SK-N-SH (cell line): ENCODE data around the gene TRPM3.

Experiments used
- EP300 ChIP-seq, 2 experiments: IDR thresholded peaks; 2 replicates each; pipeline versions ENCODE4 v1.4.0 to v1.6.1; 2012; ENCODE audit warnings: borderline replicate concordance in 1 of 2, low read depth in 1 of 2, low read length in 1 of 2
- MXI1 ChIP-seq: IDR thresholded peaks from 2 replicates; pipeline ENCODE4 v1.6.1; 2012; ENCODE audit warnings: mild to moderate bottlenecking, low read depth, low read length, improper control_type of control experiment
- POLR2AphosphoS5 ChIP-seq: IDR thresholded peaks from 2 replicates; pipeline ENCODE4 v1.6.1; 2012; ENCODE audit warnings: low read depth, low read length
- RAD21 ChIP-seq: IDR thresholded peaks from 2 replicates; pipeline ENCODE4 v1.6.1; 2012; ENCODE audit warnings: mild to moderate bottlenecking, low read length
- RCOR1 ChIP-seq: fragments of 150-350 bp; IDR thresholded peaks from 2 replicates; pipeline ENCODE4 v1.6.1; 2017; ENCODE audit warnings: antibody characterized with exemption, low read length
- SIN3A ChIP-seq: IDR thresholded peaks from 2 replicates; pipeline ENCODE4 v1.6.1; 2012; ENCODE audit warnings: low read depth, mild to moderate bottlenecking, low read length, moderate library complexity, borderline replicate concordance
- TCF12 ChIP-seq: IDR thresholded peaks from 2 replicates; pipeline ENCODE4 v1.4.0; 2012
- TEAD4 ChIP-seq: IDR thresholded peaks from 2 replicates; pipeline ENCODE4 v1.4.0; 2012; ENCODE audit warnings: mild to moderate bottlenecking, borderline replicate concordance; ENCODE audit not compliant: insufficient read depth
- ZBTB33 ChIP-seq: IDR thresholded peaks from 2 replicates; pipeline ENCODE4 v1.4.0; 2012; ENCODE audit warnings: low read depth, borderline replicate concordance
- TF ChIP-seq, protein P1 (sequence below): fragments of 150-350 bp; IDR thresholded peaks from 2 replicates; pipeline ENCODE4 v1.6.1; 2017; ENCODE audit warnings: antibody characterized with exemption, low read length, low read depth, borderline replicate concordance
- TF ChIP-seq, protein P2 (sequence below): IDR thresholded peaks from 2 replicates; pipeline ENCODE4 v1.4.0; 2012; ENCODE audit warnings: low read depth, borderline replicate concordance
- TF ChIP-seq, protein P3 (sequence below): IDR thresholded peaks from 2 replicates; pipeline ENCODE4 v1.4.0; 2012; ENCODE audit warnings: low read depth
- TF ChIP-seq, protein P4 (sequence below): fragments of 200-600 bp; sonication (generic); IDR thresholded peaks from 2 replicates; pipeline ENCODE4 v1.6.1; 2017; ENCODE audit warnings: antibody characterized with exemption, mild to moderate bottlenecking, moderate library complexity

- TF ChIP-seq ZBTB33 (no peak), SIN3A (no peak), EP300 (IDR thresholded peaks at IDR 0.05; ENCODE audit: borderline replicate concordance in 1 of 2, low read depth in 1 of 2, low read length in 1 of 2) (no peak), MXI1 (no peak), TCF12 (no peak), RCOR1 (no peak), RAD21 (no peak), POLR2AphosphoS5 (no peak), TEAD4 (no peak)
- TF ChIP-seq, protein P1, sequence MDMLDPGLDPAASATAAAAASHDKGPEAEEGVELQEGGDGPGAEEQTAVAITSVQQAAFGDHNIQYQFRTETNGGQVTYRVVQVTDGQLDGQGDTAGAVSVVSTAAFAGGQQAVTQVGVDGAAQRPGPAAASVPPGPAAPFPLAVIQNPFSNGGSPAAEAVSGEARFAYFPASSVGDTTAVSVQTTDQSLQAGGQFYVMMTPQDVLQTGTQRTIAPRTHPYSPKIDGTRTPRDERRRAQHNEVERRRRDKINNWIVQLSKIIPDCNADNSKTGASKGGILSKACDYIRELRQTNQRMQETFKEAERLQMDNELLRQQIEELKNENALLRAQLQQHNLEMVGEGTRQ = no peak
- TF ChIP-seq, protein P2, sequence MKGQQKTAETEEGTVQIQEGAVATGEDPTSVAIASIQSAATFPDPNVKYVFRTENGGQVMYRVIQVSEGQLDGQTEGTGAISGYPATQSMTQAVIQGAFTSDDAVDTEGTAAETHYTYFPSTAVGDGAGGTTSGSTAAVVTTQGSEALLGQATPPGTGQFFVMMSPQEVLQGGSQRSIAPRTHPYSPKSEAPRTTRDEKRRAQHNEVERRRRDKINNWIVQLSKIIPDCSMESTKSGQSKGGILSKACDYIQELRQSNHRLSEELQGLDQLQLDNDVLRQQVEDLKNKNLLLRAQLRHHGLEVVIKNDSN = no peak
- TF ChIP-seq, protein P3, sequence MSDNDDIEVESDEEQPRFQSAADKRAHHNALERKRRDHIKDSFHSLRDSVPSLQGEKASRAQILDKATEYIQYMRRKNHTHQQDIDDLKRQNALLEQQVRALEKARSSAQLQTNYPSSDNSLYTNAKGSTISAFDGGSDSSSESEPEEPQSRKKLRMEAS = no peak
- TF ChIP-seq, protein P4, sequence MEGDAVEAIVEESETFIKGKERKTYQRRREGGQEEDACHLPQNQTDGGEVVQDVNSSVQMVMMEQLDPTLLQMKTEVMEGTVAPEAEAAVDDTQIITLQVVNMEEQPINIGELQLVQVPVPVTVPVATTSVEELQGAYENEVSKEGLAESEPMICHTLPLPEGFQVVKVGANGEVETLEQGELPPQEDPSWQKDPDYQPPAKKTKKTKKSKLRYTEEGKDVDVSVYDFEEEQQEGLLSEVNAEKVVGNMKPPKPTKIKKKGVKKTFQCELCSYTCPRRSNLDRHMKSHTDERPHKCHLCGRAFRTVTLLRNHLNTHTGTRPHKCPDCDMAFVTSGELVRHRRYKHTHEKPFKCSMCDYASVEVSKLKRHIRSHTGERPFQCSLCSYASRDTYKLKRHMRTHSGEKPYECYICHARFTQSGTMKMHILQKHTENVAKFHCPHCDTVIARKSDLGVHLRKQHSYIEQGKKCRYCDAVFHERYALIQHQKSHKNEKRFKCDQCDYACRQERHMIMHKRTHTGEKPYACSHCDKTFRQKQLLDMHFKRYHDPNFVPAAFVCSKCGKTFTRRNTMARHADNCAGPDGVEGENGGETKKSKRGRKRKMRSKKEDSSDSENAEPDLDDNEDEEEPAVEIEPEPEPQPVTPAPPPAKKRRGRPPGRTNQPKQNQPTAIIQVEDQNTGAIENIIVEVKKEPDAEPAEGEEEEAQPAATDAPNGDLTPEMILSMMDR = no peak
Observed at GRCh38 chr9:70535546-70536323, 585.7 kb downstream of the TRPM3 start.
